ENCODE data around the gene TMEM203. TPM values are rescaled to one million over a fixed set of nuclear protein-coding genes. Genes with fewer than 3 reads are reported as not detected.
A peak's percentile ranks its signal among the peaks of the same experiment; 100 is the strongest.

Gene TMEM203
- total and polyA plus RNA-seq, 4 donors: 21.5 to 27.5 (median 25.8) TPM

- no peaks in the 10 kb centered on the region for H3K4me1 ChIP-seq (ENCODE audit: control insufficient read depth in 1 of 2, insufficient read depth in 2 of 2, low read length in 2 of 2)
- WGBS, 2 donors: 81 to 84% methylated on average over 15 of the region's 15 CpGs
- intact Hi-C loops (cut with DNase I): no loop called here
- DNase-seq (no peak), ATAC-seq (ENCODE audit: low FRiP score) (no peak)
- no peak overlapping the region for H3K27ac ChIP-seq (ENCODE audit: low read depth in 1 of 2, low read length in 2 of 2)
- peaks cover 0 to 2% of the 10 kb centered on the region in 2 donors for H3K36me3 ChIP-seq (ENCODE audit: control insufficient read depth in 1 of 2, insufficient read depth in 2 of 2, low read length in 1 of 2)
- no peaks in the 10 kb centered on the region for H3K9me3 ChIP-seq (ENCODE audit: control insufficient read depth, low read length)
- H3K27me3 ChIP-seq (ENCODE audit: control insufficient read depth in 1 of 2, insufficient read depth in 2 of 2, low read length in 1 of 2): no peaks in the 10 kb centered on the region
- peak overlapping the region in 1 of 2 donors; percentile 74 for H3K4me3 ChIP-seq (ENCODE audit: low read length in 2 of 2)
These were observed 18.1 kb downstream of the TMEM203 start for GRCh38 chr9:137187386-137187785.

DNA sequence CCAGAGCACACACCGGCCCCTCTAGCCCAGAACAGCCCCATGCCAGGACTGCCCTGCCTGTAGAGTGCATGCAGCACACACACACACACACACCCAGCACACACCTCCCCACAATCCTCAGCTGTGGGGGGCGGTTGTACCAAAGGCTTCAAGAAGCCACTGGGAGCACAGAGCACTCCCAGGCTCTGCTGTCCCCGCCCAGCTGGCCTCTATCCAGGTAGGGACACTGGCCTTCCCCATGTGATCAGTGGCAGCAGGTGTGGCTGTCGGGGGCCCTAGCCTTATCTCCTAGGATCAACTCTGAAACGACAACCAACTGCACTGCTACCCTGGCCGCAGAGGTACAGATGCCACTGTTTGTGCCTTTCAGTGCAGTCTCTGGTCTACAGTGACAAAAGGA, 19.1 kb downstream of the TMEM203 start:
- ATAC-seq (ENCODE audit: low FRiP score): no peak
- intact Hi-C loops (cut with DNase I): no loop called here
- Histone ChIP-seq H3K27me3 (ENCODE audit: control insufficient read depth in 1 of 2, insufficient read depth in 2 of 2, low read length in 1 of 2) (no peaks in the 10 kb centered on the region), H3K4me3 (ENCODE audit: low read length in 2 of 2) (no peak overlapping the region), H3K36me3 (ENCODE audit: control insufficient read depth in 1 of 2, insufficient read depth in 2 of 2, low read length in 1 of 2) (peaks cover 0 to 2% of the 10 kb centered on the region in 2 donors), H3K4me1 (ENCODE audit: control insufficient read depth in 1 of 2, insufficient read depth in 2 of 2, low read length in 2 of 2) (no peaks in the 10 kb centered on the region), H3K27ac (ENCODE audit: low read depth in 1 of 2, low read length in 2 of 2) (no peak overlapping the region), H3K9me3 (ENCODE audit: control insufficient read depth, low read length) (no peaks in the 10 kb centered on the region)
- DNase-seq: no peak
- 81 to 83% methylated on average over 6 of the region's 6 CpGs for WGBS, 2 donors

- no peaks in the 10 kb centered on the region for H3K9me3 ChIP-seq (ENCODE audit: control insufficient read depth, low read length)
- H3K27ac ChIP-seq (ENCODE audit: low read depth in 1 of 2, low read length in 2 of 2): no peak overlapping the region
- no peak overlapping the region for H3K4me3 ChIP-seq (ENCODE audit: low read length in 2 of 2)
- ATAC-seq (ENCODE audit: low FRiP score) (no peak), DNase-seq (no peak)
- H3K27me3 ChIP-seq (ENCODE audit: control insufficient read depth in 1 of 2, insufficient read depth in 2 of 2, low read length in 1 of 2): no peaks in the 10 kb centered on the region
- no peaks in the 10 kb centered on the region for H3K4me1 ChIP-seq (ENCODE audit: control insufficient read depth in 1 of 2, insufficient read depth in 2 of 2, low read length in 2 of 2)
- peaks cover 0 to 4% of the 10 kb centered on the region in 2 donors for H3K36me3 ChIP-seq (ENCODE audit: control insufficient read depth in 1 of 2, insufficient read depth in 2 of 2, low read length in 1 of 2)
- intact Hi-C loops (cut with DNase I): no loop called here
- 91 to 92% methylated on average over 19 of the region's 19 CpGs for WGBS, 2 donors
These were observed 19.5 kb downstream of the TMEM203 start for GRCh38 chr9:137185921-137186320.

DNA sequence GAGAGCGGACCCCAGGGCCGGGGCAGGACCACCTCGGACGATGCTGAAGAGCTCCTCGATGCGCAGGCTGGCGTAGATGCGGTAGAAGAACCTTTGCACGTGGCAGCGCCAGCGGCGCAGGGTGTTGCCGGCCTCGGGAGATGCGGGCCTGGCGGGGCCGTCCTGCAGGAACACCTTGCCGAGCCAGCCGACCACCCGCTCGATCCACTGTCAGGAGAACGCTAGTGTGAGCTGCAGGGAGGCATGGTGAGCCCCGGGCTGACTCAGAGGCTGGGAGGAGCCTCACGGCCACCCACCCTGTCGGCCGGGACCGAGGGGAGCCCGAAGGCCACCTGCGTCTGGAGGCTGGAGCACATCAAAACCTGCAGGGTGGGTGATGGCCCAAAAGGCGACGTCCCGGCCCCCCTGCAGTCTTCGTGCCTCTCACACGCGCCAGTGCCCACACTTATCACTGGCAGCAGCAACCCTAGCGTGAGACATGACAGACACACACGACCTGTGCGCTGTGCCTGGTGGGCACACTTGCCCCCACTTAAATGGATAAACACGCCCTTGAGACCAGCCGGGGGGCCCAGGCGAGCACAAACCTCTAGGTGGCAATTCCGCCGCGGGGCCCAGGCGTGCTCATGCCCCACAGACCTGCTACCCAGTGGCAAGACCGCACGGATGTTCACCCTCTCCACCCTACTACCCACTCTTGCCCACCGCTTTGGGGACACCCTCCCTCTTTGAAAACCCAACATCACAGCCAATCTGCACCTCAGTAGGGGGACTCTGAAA, 20.4 kb downstream of the TMEM203 start:
- Histone ChIP-seq H3K4me3 (ENCODE audit: low read length in 2 of 2) (no peak overlapping the region), H3K27ac (ENCODE audit: low read depth in 1 of 2, low read length in 2 of 2) (no peak overlapping the region), H3K36me3 (ENCODE audit: control insufficient read depth in 1 of 2, insufficient read depth in 2 of 2, low read length in 1 of 2) (peaks cover 0 to 4% of the 10 kb centered on the region in 2 donors), H3K9me3 (ENCODE audit: control insufficient read depth, low read length) (no peaks in the 10 kb centered on the region), H3K4me1 (ENCODE audit: control insufficient read depth in 1 of 2, insufficient read depth in 2 of 2, low read length in 2 of 2) (no peaks in the 10 kb centered on the region), H3K27me3 (ENCODE audit: control insufficient read depth in 1 of 2, insufficient read depth in 2 of 2, low read length in 1 of 2) (no peaks in the 10 kb centered on the region)
- WGBS, 2 donors: 91 to 94% methylated on average over 48 of the region's 48 CpGs
- no peak for DNase-seq
- ATAC-seq (ENCODE audit: low FRiP score): no peak
- intact Hi-C loops (cut with DNase I): no loop called here

- DNase-seq (no peak), ATAC-seq (ENCODE audit: low FRiP score) (no peak)
- H3K36me3 ChIP-seq (ENCODE audit: control insufficient read depth in 1 of 2, insufficient read depth in 2 of 2, low read length in 1 of 2): peaks cover 0 to 4% of the 10 kb centered on the region in 2 donors
- H3K4me1 ChIP-seq (ENCODE audit: control insufficient read depth in 1 of 2, insufficient read depth in 2 of 2, low read length in 2 of 2): no peaks in the 10 kb centered on the region
- H3K9me3 ChIP-seq (ENCODE audit: control insufficient read depth, low read length): no peaks in the 10 kb centered on the region
- 91 to 94% methylated on average over 27 of the region's 27 CpGs for WGBS, 2 donors
- H3K4me3 ChIP-seq (ENCODE audit: low read length in 2 of 2): no peak overlapping the region
- no peaks in the 10 kb centered on the region for H3K27me3 ChIP-seq (ENCODE audit: control insufficient read depth in 1 of 2, insufficient read depth in 2 of 2, low read length in 1 of 2)
- intact Hi-C loops (cut with DNase I): no loop called here
- no peak overlapping the region for H3K27ac ChIP-seq (ENCODE audit: low read depth in 1 of 2, low read length in 2 of 2)
These were observed 21.4 kb downstream of the TMEM203 start for GRCh38 chr9:137183980-137184595.

GRCh38 chr9:137182836-137183235, 22.6 kb downstream of the TMEM203 start:
- no peaks in the 10 kb centered on the region for H3K4me1 ChIP-seq (ENCODE audit: control insufficient read depth in 1 of 2, insufficient read depth in 2 of 2, low read length in 2 of 2)
- H3K9me3 ChIP-seq (ENCODE audit: control insufficient read depth, low read length): no peaks in the 10 kb centered on the region
- intact Hi-C loops (cut with DNase I): no loop called here
- no peaks in the 10 kb centered on the region for H3K27me3 ChIP-seq (ENCODE audit: control insufficient read depth in 1 of 2, insufficient read depth in 2 of 2, low read length in 1 of 2)
- peaks cover 0 to 4% of the 10 kb centered on the region in 2 donors for H3K36me3 ChIP-seq (ENCODE audit: control insufficient read depth in 1 of 2, insufficient read depth in 2 of 2, low read length in 1 of 2)
- ATAC-seq (ENCODE audit: low FRiP score) (no peak), DNase-seq (no peak)
- H3K27ac ChIP-seq (ENCODE audit: low read depth in 1 of 2, low read length in 2 of 2): no peak overlapping the region
- WGBS, 2 donors: 88 to 96% methylated on average over 17 of the region's 17 CpGs
- no peak overlapping the region for H3K4me3 ChIP-seq (ENCODE audit: low read length in 2 of 2)

GRCh38 chr9:137181680-137182079, 23.8 kb downstream of the TMEM203 start:
- ATAC-seq (ENCODE audit: low FRiP score) (no peak), DNase-seq (no peak)
- no peaks in the 10 kb centered on the region for H3K27me3 ChIP-seq (ENCODE audit: control insufficient read depth in 1 of 2, insufficient read depth in 2 of 2, low read length in 1 of 2)
- H3K4me1 ChIP-seq (ENCODE audit: control insufficient read depth in 1 of 2, insufficient read depth in 2 of 2, low read length in 2 of 2): no peaks in the 10 kb centered on the region
- H3K36me3 ChIP-seq (ENCODE audit: control insufficient read depth in 1 of 2, insufficient read depth in 2 of 2, low read length in 1 of 2): peaks cover 0 to 4% of the 10 kb centered on the region in 2 donors
- H3K9me3 ChIP-seq (ENCODE audit: control insufficient read depth, low read length): no peaks in the 10 kb centered on the region
- 91 to 93% methylated on average over 22 of the region's 22 CpGs for WGBS, 2 donors
- no peak overlapping the region for H3K27ac ChIP-seq (ENCODE audit: low read depth in 1 of 2, low read length in 2 of 2)
- intact Hi-C loops (cut with DNase I): no loop called here
- no peak overlapping the region for H3K4me3 ChIP-seq (ENCODE audit: low read length in 2 of 2)

GRCh38 chr9:137180491-137180890, 25.0 kb downstream of the TMEM203 start:
- no peak overlapping the region for H3K27ac ChIP-seq (ENCODE audit: low read depth in 1 of 2, low read length in 2 of 2)
- intact Hi-C loops (cut with DNase I): no loop called here
- DNase-seq: no peak
- H3K36me3 ChIP-seq (ENCODE audit: control insufficient read depth in 1 of 2, insufficient read depth in 2 of 2, low read length in 1 of 2): peaks cover 0 to 4% of the 10 kb centered on the region in 2 donors
- no peaks in the 10 kb centered on the region for H3K4me1 ChIP-seq (ENCODE audit: control insufficient read depth in 1 of 2, insufficient read depth in 2 of 2, low read length in 2 of 2)
- 92 to 93% methylated on average over 16 to 20 of the region's 20 CpGs for WGBS, 2 donors
- H3K9me3 ChIP-seq (ENCODE audit: control insufficient read depth, low read length): no peaks in the 10 kb centered on the region
- peak; percentile 8 for ATAC-seq (ENCODE audit: low FRiP score)
- no peak overlapping the region for H3K4me3 ChIP-seq (ENCODE audit: low read length in 2 of 2)
- no peaks in the 10 kb centered on the region for H3K27me3 ChIP-seq (ENCODE audit: control insufficient read depth in 1 of 2, insufficient read depth in 2 of 2, low read length in 1 of 2)

DNA sequence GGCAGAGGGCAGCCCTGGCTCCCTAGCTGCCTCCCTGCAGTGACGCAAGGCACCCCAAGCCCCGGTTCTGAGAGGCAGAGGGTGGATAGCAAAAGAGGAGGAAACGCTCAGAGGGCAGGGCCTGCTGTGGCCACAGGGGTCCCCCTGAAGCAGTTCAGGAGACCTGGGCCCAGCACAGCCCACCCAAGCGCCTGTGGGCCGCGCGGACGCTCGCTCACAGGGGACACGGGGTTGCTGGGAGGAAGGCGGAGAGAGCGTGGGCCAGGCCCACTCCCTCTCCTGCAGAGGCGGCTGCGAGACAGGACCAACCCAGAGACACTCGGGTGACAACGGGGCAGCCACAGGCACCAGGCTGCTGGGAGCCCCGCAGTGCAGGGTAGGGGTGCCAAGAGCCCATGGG, 25.7 kb downstream of the TMEM203 start:
- Histone ChIP-seq H3K4me1 (ENCODE audit: control insufficient read depth in 1 of 2, insufficient read depth in 2 of 2, low read length in 2 of 2) (no peaks in the 10 kb centered on the region), H3K36me3 (ENCODE audit: control insufficient read depth in 1 of 2, insufficient read depth in 2 of 2, low read length in 1 of 2) (peaks cover 0 to 4% of the 10 kb centered on the region in 2 donors)

More for the DNA sequence above, 25.7 kb downstream of the TMEM203 start:
- ATAC-seq (ENCODE audit: low FRiP score) (no peak), DNase-seq (no peak)
- 92 to 94% methylated on average over 15 to 17 of the region's 17 CpGs for WGBS, 2 donors
- intact Hi-C loops (cut with DNase I): no loop called here
- no peak overlapping the region for H3K4me3 ChIP-seq (ENCODE audit: low read length in 2 of 2)
- H3K27ac ChIP-seq (ENCODE audit: low read depth in 1 of 2, low read length in 2 of 2): no peak overlapping the region
- no peaks in the 10 kb centered on the region for H3K27me3 ChIP-seq (ENCODE audit: control insufficient read depth in 1 of 2, insufficient read depth in 2 of 2, low read length in 1 of 2)
- H3K9me3 ChIP-seq (ENCODE audit: control insufficient read depth, low read length): no peaks in the 10 kb centered on the region
